Endothelial cell of coronary artery (primary cell): ENCODE measurements around the gene PPID. TPM values are rescaled to one million over a fixed set of nuclear protein-coding genes. Genes with fewer than 3 reads are reported as not detected.

ENCODE experiments used
- total RNA-seq: library from RNA; depleted of rRNA; stranded (reverse); fragments of >200 nt; gene quantifications from 2 replicates; pipeline ENCODE4 v1.2.3, GENCODE V29; 2014

Gene PPID
- total RNA-seq = 24.6 and 30.7 TPM in 2 replicates

GRCh38 chr4:158722917-158723793 is at the start of gene PPID:
Gene PPID (minus strand): TSS chr4:158723396. CDS start chr4:158723288, 108 bp downstream.

DNA sequence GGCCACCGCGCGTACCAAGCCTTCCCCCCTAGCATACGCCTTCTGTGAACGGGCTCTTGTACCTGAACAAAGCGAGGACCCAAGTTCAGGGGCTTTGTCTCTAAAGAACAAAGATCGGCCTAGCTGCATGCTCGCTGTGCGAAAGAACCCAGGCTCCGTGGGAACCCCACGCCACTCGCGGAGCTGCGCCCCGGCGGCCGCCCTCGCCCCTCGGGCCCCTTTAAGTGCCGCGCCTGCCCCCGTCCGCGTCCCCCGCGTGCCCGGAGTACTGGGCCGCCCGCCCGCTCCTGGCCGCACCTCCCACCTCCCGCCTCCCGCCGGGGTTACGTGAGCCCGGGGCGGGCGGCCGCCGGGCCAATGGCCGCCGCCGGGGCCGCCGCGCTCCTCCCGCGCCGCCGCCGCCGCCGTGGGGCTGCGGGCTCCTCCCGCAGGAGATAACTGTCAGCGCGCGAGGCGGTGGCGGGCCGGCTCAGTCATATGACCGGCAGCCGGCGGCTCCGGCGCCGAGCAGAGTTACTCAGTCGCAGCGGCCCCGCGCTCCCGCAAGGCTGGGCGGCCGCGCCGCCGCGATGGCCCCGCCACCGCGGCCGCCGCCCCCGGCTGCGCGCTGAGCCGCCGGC is 45.5 kb upstream of the PPID start, which contains the start of gene FNIP2:
TSS of gene FNIP2 (plus strand) at position 472 of the 620 bp plus-strand sequence. CDS start 187 bp downstream, outside the sequence.

DNA sequence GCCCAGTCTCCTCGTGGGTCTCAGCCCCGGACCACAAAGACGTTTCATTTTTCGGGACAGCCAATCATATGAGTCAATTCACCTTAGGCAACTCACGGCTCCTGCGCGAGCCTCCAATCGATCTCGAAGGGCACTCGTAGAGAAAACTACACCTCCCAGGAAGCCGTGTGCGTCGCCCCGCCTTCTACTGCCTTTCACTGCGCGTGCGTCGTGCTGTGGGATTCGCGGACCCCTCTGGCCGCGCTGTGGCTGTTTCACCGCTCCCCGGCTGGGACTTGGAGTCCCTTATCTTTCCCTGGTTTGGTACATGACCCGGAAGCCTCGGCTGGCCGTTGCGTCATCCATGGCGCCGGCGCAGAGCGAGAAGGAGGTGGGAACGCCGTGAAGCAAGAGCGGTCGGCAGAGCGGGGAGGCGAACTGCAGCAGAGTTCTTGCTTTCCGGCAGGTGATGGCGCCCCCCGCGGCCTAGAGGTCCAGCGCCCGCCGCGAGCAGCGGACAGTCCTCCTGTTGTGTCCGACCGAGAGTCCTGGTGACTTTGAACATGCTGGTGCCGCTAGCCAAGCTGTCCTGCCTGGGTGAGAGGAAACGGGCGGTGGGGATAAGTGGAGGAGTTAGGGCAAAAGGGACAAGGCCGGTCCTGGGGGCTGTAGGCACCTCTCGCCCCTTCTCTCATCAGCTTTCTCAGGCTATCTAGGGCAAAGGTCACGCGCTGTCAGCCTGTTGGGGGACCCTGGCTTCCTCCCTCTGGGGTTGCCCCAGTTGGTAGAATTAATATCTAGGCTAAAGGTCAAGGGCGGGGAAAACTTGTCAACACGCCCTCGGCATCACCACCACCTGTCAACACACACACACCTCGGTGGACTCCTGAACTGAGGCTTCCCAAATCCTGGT is 51.0 kb downstream of the PPID start, which contains the start of gene ETFDH:
TSS of gene ETFDH (plus strand) at position 382 of the 892 bp plus-strand sequence. CDS start at position 543, 161 bp downstream.

GRCh38 chr4:158671665-158671914 is 51.6 kb downstream of the PPID start, which contains the start of gene C4orf46:
Gene C4orf46 (minus strand): TSS chr4:158671887. CDS start chr4:158671801, 86 bp downstream.

Other genes with a start within 250 kb of the PPID start
- gene RXFP1, start 201.5 kb downstream of the PPID start, total RNA-seq = 0.09 TPM in 1 of 2 replicates, not detected in the other
- gene C4orf46, start 51.5 kb downstream of the PPID start, total RNA-seq = 6.5 and 12.7 TPM in 2 replicates
- 11.8 and 21.6 TPM in 2 replicates for gene ETFDH, start 51.1 kb downstream of the PPID start, total RNA-seq
- 11.8 and 24.2 TPM in 2 replicates for gene FNIP2, start 45.6 kb upstream of the PPID start, total RNA-seq